Stimulated activated CD4-positive, alpha-beta T cell treated with anti-CD3 and anti-CD28 coated beads, Interleukin-2, amount 100 ng/mL, for 24 hours (primary cell): ENCODE data around the gene DHRSX.

ENCODE experiments used
- DNase-seq, 2 donors: peaks; one replicate each; pipeline ENCODE4 v3.0.0-alpha.2; 2020

DHRSX gene

DNA sequence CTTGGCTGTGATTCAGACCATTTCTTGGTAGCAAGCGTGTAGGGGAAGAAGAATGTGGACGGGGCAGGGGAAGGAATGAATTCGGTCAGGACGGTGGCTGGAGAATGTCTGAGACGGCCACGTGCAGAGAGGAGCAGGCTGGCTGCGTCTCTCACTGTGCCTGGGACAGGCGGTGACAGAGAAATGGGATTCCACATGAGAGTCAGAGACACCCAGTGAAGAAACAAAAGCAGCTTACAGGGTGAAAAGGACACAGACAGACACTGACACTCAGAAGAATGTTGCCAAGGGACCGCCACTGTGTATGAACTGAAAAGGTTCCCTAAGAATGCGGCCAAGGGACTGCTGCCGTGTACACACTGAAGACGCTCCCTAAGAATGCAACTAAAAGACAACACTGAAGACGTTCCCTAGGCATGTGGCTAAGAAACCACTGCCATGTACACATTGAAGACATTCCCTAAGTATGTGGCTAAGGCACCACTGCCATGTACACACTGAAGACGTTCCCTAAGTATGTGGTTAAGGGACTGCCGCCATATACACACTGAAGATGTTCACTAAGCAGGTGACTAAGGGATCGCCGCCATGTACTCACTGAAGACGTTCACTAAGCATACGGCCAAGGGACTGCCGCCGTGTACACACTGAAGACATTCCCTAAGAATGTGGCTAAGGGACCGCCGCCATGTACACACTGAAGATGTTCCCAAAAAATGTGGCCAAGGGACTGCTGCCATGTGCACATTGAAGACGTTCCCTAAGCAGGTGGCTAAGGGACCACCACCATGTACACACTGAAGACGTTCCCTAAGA is 49.1 kb downstream of the DHRSX start:
- DNase-seq: no peak

DNA sequence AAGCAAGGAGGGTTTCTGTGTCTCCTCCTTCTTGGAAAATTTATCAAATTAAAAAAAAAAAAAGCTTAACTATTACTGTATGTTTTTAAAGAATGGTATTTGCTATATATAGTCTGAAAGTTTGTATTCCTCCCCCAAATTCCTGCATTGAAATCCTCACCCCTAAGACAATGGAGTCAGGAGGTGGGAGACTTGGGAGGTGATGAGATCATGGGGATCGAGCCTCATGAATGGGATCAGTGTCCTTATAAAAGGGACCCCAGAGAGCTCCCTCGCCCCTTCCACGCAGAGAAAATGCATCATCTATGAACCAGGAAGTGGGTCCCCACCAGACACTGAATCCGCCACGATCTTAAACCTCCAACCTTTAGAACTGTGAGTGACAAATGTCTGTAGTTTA is 50.1 kb downstream of the DHRSX start:
- no peak for DNase-seq

DNA sequence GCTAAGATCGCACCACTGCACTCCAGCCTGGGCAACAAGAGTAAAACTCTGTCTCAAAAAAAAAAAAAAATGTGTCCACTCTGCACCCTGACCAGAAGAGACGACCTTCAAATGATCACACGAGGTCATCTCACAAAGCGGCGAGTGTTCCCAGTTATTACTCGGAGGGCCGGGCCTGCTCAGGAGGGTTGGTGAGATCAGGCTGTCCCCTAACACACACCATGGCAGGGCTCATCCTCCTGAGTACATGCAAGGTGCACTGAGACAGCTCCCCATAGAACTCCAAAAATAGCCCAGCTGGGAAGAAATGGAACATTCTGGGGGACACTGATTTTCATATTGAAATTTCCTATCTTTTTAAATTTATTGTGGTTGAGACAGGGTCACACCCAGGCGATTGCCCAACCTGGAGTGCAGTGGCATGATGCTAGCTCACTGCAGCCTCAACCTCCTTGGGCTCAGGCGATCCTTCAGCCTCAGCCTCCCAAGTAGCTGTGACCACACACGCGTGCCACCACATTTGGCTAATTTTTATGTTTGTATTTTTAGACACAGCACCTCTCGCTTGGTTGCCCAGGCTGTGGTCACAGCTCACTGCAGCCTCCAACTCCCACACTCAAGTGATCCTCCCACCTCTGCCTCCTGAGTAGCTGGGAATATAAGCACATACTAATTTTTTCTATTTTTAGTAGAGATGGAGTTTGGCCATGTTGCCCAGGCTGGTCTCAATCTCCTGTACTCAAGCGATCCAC is 51.5 kb downstream of the DHRSX start:
- DNase-seq: no peak

DNA sequence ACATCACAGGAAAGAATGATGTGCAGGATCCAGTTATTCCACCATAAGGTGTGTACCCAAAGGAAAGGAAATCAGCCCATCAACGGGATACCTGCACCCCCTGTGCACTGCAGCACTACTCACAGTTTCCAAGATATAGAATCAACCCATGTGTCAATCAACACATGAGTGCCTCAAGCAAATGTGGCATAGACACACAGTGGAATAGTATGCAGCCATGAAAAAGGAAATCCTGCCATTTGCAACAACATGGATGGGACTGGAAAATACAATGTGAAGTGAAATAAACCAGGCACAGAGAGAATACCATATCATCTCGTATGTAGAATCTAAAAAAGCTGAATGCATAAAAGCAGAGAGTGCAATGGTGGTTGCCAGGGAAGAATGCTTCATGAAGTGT is 53.3 kb downstream of the DHRSX start:
- no peak for DNase-seq

DNA sequence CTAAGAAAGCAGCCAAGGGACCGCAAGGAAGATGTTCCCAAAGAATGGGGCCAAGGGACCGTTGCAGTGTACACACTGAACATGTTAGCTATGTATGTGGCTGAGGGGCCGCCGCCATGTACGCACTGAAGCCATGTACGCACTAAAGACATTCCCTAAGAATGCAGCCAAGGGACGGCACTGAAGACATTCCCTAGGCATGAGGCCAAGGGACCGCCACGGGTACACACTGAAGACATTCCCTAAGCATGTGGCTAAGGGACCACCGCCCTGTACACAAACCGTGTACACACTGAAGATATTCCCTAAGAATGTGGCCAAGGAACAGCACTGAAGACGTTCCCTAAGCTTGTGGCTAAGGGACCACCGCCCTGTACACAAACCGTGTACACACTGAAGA is 54.0 kb downstream of the DHRSX start:
- no peak for DNase-seq

DNA sequence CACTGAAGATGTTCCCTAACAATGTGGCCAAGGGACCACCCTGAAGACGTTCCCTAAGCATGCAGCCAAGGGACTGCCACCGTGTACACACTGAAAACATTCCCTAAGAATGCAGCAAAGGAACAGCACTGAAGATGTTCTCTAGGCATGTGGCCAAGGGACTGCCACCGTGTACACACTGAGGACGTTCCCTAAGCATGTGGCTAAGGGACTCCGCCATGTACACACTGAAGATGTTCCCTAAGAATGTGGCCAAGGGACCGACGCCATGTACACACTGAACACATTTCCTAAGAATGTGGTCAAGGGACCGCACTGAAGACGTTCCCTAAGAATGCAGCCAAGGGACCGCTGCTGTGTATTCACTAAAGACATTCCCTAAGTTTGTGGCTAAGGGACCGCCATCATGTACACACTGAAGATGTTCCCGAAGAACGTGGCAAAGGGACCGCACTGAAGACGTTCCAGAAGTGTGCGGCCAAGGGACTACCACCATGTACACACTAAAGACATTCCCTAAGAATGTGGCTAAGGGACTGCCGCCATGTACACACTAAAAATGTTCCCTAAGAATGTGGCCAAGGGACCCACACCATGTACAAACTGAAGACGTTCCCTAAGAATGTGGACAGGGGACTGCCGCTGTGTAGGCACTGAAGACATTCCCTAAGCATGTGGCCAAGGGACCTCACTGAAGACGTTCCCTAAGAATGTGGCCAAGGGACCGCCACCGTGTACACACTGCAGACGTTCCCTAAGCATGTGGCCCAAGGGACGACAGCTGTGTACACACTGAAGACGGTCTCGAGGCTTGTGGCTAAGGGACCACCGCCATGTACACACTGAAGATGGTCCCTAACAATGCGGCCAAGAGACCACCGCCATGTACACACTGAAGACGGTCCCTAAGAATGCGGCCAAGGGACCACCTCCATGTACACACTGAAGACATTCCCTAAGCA is 54.8 kb downstream of the DHRSX start:
- DNase-seq: no peak

DNA sequence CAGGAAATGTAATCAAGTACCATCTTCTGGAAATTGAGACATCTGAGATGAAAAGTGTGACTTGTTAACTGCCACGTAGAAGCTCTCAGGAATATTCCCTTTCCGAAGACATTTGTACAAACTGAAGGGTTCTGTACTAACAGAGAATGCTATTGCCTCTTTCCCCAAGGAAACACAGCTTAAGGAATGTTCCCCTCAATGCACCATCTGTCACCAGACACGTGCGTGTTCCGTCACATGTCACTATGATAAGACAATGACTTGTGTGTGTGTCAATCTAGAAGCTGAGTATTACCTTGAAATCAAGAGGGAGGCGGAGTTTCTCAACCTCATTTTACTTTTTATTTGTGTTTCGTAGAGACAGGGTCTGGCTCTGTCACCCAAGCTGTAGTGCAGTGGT is 58.1 kb downstream of the DHRSX start:
- no peak for DNase-seq

DNA sequence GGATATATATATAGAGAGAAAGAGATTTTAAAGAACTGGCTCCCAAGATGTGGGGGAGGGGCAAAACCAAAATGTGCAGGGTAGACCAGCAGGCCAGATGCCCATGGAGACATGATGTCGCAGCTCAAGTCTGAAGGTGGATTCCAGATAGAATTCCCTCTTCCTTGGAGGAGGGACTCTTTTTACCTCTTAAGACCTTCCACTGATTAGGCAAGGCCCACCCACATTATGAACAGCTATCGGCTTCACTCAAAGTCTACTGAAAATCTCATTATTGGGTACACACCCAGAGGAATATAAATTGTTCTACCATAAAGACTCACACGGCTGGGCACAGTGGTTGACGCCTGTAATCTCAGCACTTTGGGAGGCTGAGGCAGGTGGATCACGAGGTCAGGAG is 59.3 kb downstream of the DHRSX start:
- DNase-seq: no peak

DNA sequence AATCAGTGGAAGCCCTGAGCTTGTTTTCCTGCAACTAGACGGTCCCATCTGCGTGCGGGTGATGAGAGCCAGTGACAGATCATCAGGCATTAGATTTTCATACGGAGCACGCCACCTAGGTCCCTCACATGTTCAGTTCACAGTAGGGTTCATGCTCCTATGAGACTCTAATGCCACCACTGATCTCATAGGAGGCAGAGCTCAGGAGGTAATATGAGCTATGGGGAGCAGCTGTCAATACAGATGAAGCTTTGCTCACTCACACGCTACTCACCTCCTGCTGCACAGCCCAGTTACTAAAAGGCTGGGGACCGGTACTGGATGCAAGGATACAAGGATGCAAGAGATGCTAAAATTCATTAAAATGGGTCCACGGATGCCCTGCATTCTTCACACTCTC is 61.2 kb downstream of the DHRSX start:
- no peak for DNase-seq

DNA sequence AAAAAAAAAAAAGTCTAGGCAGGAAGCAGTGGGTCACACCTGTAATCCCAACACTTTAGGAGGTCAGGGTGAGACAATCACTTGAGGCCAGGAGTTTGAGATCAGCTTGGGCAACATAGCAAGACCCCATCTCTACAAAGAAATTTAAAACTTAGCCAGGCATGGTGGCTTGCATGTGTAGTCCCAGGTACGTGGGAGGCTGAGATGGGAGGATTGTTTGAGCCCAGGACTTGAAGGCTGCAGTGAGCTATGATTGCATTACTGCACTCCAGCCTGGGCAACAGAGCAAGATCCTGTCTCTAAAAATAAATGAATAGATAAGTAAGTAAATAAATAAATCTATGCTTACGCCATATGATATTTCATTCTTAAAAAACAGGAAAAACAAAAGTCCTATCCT is 65.3 kb downstream of the DHRSX start:
- no peak for DNase-seq

DNA sequence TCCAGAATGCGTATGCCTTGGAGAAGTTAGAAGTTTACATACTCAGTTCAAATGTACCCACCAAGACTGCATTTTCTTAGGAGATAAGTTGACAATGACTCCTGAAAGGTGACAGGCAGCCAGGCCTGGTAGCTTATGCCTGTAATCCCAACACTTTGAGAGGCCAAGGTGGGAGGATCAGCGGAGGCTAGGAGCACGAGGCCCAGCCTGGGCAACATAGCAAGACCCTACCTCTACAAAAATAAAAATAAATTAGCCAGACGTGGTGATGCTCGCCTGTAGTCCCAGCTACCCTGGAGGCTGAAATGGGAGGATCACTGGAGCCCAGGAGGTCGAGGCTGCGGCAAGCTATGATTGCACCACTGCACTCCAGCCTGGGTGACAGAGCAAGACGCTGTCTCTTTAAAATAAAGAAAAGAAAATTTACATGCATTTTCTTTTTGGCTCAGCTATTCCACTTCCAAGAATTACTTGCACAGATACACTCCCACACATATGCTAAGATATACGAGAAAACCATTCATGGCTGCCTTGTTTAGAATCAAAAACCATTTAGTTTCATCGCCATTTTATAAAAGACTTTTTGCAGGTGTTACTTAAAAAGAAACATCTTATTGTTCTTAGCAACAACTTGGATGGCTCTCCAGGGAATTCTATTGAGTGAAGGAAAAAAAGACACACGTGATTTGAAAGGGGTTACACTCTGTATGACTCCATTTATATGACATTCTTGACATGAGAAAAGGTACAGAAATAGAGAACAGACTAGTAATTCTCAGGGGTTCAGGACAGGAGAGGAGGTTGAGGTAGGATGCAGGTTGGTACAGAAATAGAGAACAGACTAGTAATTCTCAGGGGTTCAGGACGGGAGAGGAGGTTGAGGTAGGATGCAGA is 66.3 kb downstream of the DHRSX start:
- DNase-seq: no peak

DNA sequence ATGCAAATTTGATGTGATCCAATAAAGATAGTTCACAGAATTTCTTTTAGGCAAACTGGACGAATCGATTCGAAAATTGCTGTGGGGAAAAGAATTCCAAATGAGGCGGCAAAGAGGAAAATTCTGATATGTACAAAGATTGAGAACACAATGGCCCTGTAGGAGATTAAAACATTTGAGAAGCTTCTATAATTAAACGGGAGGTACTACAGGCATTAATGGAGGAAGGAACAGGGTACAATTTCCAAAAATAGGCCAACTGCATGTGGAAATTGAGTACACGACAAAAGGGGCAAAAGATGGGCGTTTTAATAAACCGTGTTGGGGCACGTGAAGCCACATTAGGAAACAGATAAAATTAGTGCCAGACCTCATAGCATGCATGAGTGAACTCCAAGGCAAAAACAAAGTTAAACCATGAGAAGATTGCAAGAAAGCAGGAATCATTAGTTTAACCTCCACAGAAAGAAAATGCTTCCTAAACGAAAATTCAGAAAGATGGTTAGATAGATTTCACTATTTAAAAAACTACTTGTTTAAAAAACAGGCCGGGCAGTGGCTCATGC is 68.4 kb downstream of the DHRSX start:
- DNase-seq: no peak

DNA sequence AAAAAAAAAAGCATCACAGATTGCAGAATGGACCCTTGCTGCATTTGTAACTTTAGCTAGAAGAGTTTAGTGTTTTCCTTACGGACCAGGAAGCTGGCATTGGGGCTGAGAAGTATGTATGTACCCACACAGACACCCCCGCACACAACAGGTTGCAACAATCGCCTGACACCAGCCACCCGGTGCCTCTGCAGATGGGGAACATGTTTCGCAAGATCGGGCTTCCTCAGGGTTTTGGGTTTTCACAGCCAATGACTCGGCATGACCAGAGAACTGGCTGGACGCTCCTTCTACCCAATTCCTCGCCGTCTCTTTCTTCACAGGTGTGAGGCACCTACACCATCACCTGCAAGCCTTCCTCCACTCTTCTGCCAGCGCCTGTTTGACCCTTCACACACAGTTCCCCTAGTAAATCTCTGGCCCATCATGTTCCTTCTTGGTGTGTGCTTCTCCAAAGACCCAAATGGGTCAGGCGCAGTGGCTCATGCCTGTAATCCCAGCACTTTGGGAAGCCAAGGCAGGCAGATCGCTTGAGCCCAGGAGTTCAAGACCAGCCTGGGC is 70.4 kb downstream of the DHRSX start:
- DNase-seq: no peak

DNA sequence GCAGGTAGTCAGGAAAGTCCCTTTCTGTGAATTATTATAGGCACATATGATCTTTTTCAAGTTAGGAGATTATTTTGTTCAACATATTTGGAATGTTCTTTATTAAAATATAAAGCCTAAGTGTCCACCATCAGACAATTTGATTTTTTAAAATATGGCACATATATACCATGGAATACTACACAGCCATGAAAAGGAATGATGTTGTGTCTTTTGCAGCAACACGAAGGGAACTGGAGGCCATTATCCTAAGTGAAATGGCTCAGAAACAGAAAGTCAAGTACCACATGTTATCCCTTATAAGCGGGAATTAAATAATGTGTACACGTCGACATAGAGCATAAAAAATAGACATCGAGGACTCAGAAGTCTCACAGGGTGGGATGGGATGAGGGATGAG is 73.0 kb downstream of the DHRSX start:
- DNase-seq: no peak

DNA sequence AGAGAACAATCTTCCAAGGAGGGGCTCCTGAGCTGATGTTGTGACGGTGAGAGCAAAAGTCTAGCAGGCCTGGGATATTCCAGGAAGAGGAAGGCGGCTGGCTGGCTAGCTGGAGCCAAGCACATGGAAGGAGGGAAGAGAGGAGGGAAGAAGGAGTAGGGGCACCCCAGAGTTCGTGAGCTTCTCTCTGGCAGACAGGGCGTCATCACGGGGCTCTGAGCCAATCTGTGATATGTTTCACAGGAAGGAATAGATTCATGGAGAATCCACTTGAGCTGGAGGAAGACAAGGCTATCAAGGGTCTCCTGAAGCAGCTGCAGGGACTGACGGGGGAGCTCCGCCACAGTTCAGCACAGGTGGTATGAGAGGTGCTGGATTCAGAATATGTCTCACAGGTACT is 73.6 kb downstream of the DHRSX start:
- no peak for DNase-seq

DNA sequence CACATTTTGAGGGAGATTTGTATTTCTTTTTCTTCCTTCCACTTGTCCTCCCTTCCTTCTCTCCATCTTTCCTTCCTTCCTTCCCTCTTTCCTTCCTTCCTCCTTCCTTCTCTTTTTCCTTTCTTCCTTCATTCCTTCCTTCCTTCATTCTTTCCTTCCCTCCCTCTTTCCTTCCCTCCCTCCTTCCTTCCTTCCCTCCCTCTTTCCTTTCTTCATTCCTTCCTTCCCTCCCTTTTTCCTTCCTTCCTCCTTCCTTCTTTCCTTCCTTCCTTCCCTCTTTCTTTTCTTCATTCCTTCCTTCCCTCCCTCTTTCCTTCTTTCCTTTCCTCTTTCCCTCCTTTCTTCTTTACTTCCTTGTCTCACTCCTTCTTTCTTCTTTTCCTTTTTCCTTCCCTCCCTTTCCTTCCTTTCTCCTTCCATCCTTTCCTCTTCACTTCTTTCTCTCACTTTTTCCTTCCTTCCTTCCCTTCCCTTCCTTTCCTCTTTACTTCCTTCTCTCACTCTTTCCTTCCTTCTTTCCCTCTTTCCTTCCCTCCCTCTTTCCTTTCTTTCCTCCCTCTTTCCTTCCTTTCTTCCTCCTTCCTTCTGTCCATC is 74.4 kb downstream of the DHRSX start:
- DNase-seq: no peak

DNA sequence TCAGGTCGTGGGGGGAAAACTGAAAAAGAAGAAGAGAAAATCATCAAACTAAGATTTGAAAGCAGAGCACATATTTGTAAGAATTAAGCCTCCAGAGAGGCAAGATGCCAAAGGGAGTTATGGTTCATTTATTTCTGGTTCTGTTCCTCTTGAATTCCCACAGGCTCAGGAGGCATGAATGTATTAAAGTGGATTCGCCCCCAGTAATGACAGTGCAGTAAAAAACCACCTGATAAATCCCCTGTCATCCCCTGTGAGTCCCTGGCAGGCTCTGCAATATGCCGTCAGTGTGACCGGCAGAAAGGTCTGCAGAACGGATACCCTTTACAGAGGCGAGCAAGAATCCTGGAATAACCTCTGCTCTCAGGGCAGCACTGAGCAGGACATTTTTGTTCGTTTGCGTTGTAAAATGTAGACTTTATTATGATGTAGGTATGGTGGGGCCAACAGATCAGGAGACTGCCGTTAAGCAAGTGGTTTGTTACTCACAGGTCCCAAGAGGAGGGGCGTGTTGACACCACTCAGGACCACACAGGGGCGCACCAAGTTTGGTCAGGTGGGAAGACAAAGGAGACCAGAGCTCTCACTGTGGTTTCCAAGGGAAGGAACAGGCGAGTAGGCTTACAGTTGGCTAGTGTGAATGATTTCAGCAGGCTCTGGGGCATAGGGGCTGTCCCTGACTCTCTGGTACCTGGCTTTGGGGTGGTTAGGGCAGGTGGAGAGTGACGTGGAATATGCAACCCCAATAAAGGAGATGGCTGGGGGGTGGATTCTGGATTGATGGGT is 75.3 kb downstream of the DHRSX start:
- no peak for DNase-seq

DNA sequence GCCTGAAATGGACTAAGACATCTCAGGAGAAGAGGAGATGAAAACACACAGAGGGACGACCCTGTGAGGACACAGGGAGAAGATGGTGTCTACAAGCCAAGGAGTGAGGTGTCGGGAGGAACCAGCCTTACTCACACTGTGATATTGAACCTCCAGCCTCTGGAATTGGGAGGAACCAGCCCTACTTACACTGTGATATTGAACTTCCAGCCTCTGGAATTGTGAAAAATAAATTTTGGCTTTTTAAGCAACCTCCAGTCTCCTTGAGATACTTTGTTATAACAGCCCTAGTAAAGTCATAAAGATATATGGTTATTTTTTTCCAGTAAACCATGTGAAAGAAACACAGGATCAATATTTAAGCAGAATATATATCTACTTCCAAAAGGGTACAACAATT is 76.5 kb downstream of the DHRSX start:
- no peak for DNase-seq

DNA sequence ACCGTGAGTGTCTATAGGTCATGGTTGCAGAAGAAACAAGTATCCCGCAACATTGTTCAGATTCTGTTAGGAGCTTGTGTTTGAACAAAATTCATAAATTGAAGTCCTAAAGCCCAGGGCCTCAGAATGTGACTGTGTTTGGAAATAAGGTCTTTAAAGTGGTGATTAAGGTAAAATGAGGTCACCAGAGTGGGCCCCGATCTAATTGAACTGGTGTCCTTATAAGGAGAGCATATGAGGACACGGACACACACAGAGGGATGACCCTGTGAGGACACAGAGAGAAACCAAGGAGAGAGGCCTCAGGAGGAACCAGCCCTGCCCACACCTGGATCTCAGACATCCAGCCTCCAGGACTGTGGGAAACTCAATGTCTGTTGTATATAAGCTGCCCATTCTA is 76.9 kb downstream of the DHRSX start:
- no peak for DNase-seq

DNA sequence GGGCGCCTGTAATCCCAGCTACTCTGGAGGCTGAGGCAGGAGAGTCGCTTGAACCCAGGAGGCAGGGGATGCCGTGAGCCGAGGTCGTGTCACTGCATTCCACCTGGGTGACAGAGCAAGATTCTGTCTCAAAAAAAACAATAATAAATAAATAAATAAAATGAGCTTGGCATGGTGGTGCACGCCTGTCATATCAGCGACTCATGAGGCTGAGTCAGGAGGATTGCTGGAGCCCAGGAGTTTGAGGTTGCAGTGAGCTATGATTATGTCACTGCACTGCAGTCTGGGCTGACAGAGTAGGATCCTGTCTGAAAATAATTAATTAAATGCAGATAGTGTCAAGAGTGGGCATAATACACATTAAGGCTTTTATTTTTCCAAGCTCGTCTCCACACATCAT is 77.5 kb downstream of the DHRSX start:
- DNase-seq: no peak
